HL-60 (cell line): Measurements from ENCODE around the gene CBARP.

Experiments used
- DNase-seq, 2 experiments: peaks; one replicate each; pipeline ENCODE4 v3.0.0-alpha.2; 2010 to 2020; ENCODE audit warnings: low read depth in 1 of 2, low spot score in 1 of 2
- H3K27ac ChIP-seq: fragments of 250-450 bp; sonication (Bioruptor Pico); replicated peaks from 2 replicates; pipeline ENCODE4 v1.5.1; 2020; ENCODE audit warnings: mild to moderate bottlenecking, moderate library complexity
- H3K27me3 ChIP-seq: fragments of 250-450 bp; sonication (Bioruptor Pico); 2 replicates; pipeline ENCODE4 v1.5.1; 2021; ENCODE audit warnings: mild to moderate bottlenecking, moderate library complexity; ENCODE audit not compliant: insufficient read depth, poor library complexity, severe bottlenecking
- H3K4me3 ChIP-seq: replicated peaks from 2 replicates; pipeline ENCODE4 v1.5.1; 2011; ENCODE audit warnings: mild to moderate bottlenecking, control low read depth, low read length; ENCODE audit not compliant: insufficient read depth
- GABPA ChIP-seq: IDR thresholded peaks from 2 replicates; pipeline ENCODE4 v1.6.1; 2012; ENCODE audit warnings: low read depth
- POLR2AphosphoS5 ChIP-seq: IDR thresholded peaks from 2 replicates; pipeline ENCODE4 v1.6.1; 2012; ENCODE audit warnings: low read depth
- SPI1 ChIP-seq: IDR thresholded peaks from 2 replicates; pipeline ENCODE4 v1.6.1; 2012; ENCODE audit warnings: low read depth, mild to moderate bottlenecking, borderline replicate concordance
- TF ChIP-seq, protein P1 (sequence below): IDR thresholded peaks from 2 replicates; pipeline ENCODE4 v1.6.1; 2012; ENCODE audit warnings: low read depth; ENCODE audit not compliant: insufficient replicate concordance
- TF ChIP-seq, protein P2 (sequence below): IDR thresholded peaks from one replicate; pipeline ENCODE4 v1.5.1; 2011; ENCODE audit warnings: low read length, control low read depth, inconsistent platforms; ENCODE audit not compliant: insufficient read depth

CBARP gene

DNA sequence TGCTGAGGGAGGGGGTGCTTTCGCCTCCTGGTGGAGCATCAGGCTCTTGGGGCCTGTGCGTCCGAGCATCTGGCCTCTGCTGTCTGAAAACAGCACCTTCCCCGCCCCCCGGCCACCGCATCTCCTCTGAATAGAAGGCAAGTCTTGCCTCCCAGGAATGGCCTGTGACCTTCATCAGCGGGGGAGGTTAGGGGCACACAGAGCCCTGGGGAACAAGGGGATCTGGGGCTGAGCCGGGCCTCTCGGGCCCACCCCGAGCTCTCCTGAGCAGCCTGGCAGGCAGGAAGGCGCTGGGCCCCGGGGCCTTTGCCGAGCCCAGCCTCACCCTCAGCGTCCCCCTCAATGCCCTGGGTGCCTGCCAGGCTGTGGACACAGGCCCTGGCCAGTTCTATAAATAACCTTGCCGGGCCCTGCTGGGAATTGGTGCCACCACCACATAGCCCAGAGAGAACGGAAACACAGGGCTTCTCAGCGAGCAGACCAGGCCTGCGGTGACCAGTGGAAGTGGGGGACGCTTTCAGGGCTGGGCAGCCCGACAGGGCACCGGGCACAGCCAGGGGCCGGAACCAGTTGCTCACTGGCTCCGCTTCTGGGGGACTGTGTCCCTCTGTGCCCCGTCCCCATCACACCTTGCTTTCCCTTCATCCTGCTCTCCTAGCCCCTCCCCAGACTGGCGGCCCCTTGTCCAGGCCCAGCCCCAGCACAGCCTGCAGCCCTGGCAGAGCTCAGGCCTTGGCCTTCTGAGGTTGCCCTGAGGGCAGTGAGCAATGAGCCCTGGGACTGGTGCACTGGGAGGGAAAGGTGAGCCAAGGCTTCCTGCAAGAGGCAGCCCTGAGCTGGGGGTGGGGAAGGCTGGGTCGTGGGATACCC, 22.7 kb downstream of the CBARP start:
- Histone ChIP-seq H3K4me3 (no peak overlapping the region), H3K27me3 (no peaks in the 10 kb centered on the region), H3K27ac (no peak overlapping the region)
- DNase-seq = no peak
- TF ChIP-seq, protein P1, sequence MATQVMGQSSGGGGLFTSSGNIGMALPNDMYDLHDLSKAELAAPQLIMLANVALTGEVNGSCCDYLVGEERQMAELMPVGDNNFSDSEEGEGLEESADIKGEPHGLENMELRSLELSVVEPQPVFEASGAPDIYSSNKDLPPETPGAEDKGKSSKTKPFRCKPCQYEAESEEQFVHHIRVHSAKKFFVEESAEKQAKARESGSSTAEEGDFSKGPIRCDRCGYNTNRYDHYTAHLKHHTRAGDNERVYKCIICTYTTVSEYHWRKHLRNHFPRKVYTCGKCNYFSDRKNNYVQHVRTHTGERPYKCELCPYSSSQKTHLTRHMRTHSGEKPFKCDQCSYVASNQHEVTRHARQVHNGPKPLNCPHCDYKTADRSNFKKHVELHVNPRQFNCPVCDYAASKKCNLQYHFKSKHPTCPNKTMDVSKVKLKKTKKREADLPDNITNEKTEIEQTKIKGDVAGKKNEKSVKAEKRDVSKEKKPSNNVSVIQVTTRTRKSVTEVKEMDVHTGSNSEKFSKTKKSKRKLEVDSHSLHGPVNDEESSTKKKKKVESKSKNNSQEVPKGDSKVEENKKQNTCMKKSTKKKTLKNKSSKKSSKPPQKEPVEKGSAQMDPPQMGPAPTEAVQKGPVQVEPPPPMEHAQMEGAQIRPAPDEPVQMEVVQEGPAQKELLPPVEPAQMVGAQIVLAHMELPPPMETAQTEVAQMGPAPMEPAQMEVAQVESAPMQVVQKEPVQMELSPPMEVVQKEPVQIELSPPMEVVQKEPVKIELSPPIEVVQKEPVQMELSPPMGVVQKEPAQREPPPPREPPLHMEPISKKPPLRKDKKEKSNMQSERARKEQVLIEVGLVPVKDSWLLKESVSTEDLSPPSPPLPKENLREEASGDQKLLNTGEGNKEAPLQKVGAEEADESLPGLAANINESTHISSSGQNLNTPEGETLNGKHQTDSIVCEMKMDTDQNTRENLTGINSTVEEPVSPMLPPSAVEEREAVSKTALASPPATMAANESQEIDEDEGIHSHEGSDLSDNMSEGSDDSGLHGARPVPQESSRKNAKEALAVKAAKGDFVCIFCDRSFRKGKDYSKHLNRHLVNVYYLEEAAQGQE = no peak
- TF ChIP-seq, protein P2, sequence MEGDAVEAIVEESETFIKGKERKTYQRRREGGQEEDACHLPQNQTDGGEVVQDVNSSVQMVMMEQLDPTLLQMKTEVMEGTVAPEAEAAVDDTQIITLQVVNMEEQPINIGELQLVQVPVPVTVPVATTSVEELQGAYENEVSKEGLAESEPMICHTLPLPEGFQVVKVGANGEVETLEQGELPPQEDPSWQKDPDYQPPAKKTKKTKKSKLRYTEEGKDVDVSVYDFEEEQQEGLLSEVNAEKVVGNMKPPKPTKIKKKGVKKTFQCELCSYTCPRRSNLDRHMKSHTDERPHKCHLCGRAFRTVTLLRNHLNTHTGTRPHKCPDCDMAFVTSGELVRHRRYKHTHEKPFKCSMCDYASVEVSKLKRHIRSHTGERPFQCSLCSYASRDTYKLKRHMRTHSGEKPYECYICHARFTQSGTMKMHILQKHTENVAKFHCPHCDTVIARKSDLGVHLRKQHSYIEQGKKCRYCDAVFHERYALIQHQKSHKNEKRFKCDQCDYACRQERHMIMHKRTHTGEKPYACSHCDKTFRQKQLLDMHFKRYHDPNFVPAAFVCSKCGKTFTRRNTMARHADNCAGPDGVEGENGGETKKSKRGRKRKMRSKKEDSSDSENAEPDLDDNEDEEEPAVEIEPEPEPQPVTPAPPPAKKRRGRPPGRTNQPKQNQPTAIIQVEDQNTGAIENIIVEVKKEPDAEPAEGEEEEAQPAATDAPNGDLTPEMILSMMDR = no peak
- no peak for TF ChIP-seq POLR2AphosphoS5
- no peak for TF ChIP-seq SPI1
- no peak for TF ChIP-seq GABPA

DNA sequence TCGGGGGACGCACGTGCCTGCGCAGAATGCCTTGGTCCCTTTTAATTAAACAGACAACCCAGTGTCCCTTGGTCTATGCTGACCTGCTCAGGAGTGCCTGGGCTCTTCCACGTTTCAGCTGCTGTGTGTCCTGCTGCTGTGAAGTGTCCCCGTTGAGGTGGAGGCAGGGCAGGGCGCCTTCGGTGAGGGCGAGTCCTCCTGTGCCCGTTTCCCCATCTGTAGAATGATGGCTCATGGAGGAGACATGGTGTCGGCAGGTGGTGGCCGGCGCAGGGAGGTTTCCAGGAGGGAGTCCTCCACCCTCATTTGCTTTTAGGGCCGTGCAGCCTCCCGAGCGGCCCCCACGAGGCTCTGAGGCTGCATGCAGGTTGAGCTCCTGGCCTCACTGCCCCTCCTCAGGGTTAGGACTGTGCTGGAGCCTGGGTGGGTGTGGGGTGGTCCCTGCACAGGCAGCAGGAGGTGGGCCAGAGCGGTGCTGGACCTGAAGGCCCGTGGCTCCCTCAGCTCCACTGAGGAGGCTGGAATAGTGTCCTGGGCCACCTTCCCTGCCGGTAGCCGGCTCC, 23.4 kb downstream of the CBARP start:
- Histone ChIP-seq H3K27me3 (no peaks in the 10 kb centered on the region), H3K27ac (peak overlapping the region; percentile 48), H3K4me3 (no peak overlapping the region)
- DNase-seq = no peak
- TF ChIP-seq, protein P1 = no peak
- TF ChIP-seq POLR2AphosphoS5 = no peak
- TF ChIP-seq, protein P2 = no peak

DNA sequence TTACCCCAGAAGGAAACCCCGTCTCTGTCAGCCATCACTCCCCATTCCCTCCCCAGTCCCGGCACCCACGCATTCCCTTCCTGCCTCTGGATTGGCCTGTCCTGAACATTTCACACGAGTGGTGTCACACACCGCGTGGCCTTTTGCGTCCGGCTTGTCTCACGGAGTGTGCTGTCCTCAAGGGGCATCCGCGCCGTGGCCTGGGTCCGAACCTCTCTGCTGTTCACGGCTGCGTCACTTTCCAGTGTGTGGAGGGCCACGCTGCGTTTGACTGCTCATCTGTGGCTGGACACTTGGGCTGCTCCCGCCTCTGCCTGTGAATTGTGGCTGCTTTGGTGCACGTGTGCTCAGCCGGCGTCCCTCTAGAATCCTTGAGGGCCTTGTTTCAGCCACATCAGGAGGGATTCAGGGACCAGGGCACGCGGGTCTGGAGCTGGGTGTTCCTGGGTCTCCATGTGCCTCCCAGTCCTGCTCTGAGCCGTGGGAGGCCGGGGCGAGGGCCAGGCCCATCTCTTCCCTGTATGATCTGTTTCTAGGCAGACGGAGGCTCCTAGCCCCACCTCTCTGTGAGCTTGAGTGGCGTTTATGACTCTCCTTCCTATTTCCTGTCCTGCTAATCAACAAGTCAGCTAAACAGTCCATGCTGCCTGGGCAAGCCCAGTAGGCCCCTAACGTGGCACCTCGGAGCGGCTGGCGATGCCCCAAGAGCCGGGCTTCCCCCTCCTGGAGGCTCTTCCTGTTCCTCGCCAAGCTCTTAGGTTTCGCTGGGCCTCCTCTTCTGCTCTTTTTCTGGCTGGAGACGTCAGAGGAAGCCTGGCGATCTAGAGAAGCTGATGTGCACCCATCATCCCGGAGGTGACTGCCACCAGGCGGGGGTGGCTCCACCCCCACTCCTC, 24.2 kb downstream of the CBARP start:
- H3K27ac ChIP-seq = peak overlapping the region; percentile 48
- no peaks in the 10 kb centered on the region for H3K27me3 ChIP-seq
- DNase-seq = peak; percentile 75 to 83
- TF ChIP-seq, protein P2 = no peak
- peak; percentile 57; the same call in 1 of the 2 replicates for TF ChIP-seq SPI1
- TF ChIP-seq POLR2AphosphoS5 = 0 out of 2 replicates have a peak, but pooled peaks have one; percentile 25
- no peak for TF ChIP-seq GABPA
- TF ChIP-seq, protein P1 = no peak
- no peak overlapping the region for H3K4me3 ChIP-seq
